Stimulated activated CD4-positive, alpha-beta T cell treated with anti-CD3 and anti-CD28 coated beads, TNF-alpha, amount 100 ng/mL, for 1 hour (primary cell): ENCODE measurements around the gene MEIOB.
"Not testable (repeated sequence)": the region's sequence is repeated elsewhere in the genome, so short reads cannot be mapped to it uniquely, and the experiment has no call there.

Source experiments
- DNase-seq, 3 donors: peaks; one replicate each; pipeline ENCODE4 v3.0.0-alpha.2; 2020; ENCODE audit warnings: low read depth in 3 of 3, low spot score in 1 of 3

The MEIOB gene

GRCh38 chr16:1907226-1907860, 35.4 kb upstream of the MEIOB start:
- DNase-seq, result no peak

- no peak for DNase-seq
Observed at GRCh38 chr16:1906846-1907165, 34.8 kb upstream of the MEIOB start.

- no peak for DNase-seq
Observed at GRCh38 chr16:1906055-1906845, 34.3 kb upstream of the MEIOB start.

GRCh38 chr16:1903845-1904840, 32.2 kb upstream of the MEIOB start:
- no peak for DNase-seq

GRCh38 chr16:1903220-1903574, 31.2 kb upstream of the MEIOB start:
- DNase-seq, result no peak

- DNase-seq, result no peak
Observed at GRCh38 chr16:1902547-1903219, 30.7 kb upstream of the MEIOB start.

GRCh38 chr16:1900452-1900774, 28.4 kb upstream of the MEIOB start:
- DNase-seq, result no peak

GRCh38 chr16:1899641-1900451, 27.9 kb upstream of the MEIOB start:
- DNase-seq, result no peak

GRCh38 chr16:1897692-1898091, 25.7 kb upstream of the MEIOB start:
- not testable (repeated sequence) for DNase-seq

GRCh38 chr16:1895949-1896675, 24.1 kb upstream of the MEIOB start:
- no peak for DNase-seq

- DNase-seq, result no peak
Observed at GRCh38 chr16:1895068-1895467, 23.1 kb upstream of the MEIOB start.

GRCh38 chr16:1890708-1891050, 18.7 kb upstream of the MEIOB start:
- DNase-seq, result no peak

- no peak for DNase-seq
Observed at GRCh38 chr16:1890024-1890707, 18.2 kb upstream of the MEIOB start.

GRCh38 chr16:1887711-1888354, 15.9 kb upstream of the MEIOB start:
- no peak for DNase-seq

- DNase-seq, result no peak
Observed at GRCh38 chr16:1884889-1885288, 12.9 kb upstream of the MEIOB start.

- DNase-seq, result no peak
Observed at GRCh38 chr16:1884155-1884760, 12.3 kb upstream of the MEIOB start.

GRCh38 chr16:1881172-1881571, 9.2 kb upstream of the MEIOB start:
- DNase-seq, result not testable (repeated sequence)

- no peak for DNase-seq
Observed at GRCh38 chr16:1879477-1879876, 7.5 kb upstream of the MEIOB start.

GRCh38 chr16:1878256-1878655, 6.3 kb upstream of the MEIOB start:
- DNase-seq, result no peak
